Endothelial cell of umbilical vein (primary cell): ENCODE results near the gene SRP68. TPM values are rescaled to one million over a fixed set of nuclear protein-coding genes. Genes with fewer than 3 reads are reported as not detected.

Source experiments
- BruUV-seq: library from RNA; stranded (reverse); fragments of 400-500 nt; replicated peaks from 2 replicates; lab custom pipeline; 2021; lab: Mats Ljungman, UMichigan
- CTCF ChIA-PET: fragments of 300-600, 350-600 bp; sonication (Branson Sonifier 250); formaldehyde crosslinking; loops from one replicate; lab custom pipeline; 2021; ENCODE audit warnings: antibody characterized with exemption, inconsistent platforms; lab: Charles Lee
- POLR2A ChIA-PET: fragments of 300-600, 350-600 bp; sonication (Branson Sonifier 250); formaldehyde crosslinking; loops from one replicate; lab custom pipeline; 2021; ENCODE audit warnings: antibody characterized with exemption, inconsistent platforms; lab: Charles Lee
- DNase-seq: peaks from one replicate; pipeline ENCODE4 v3.0.0-alpha.2; 2011; ENCODE audit warnings: low read depth, low spot score
- FAIRE-seq: peaks from 2 replicates; lab custom pipeline; 2011; peaks lifted over from hg19 to GRCh38; lab: Jason Lieb, UNC
- H2AFZ ChIP-seq: 2 replicates; pipeline ENCODE4 v1.6.0; 2012; ENCODE audit warnings: low read depth, low read length, control low read depth, inconsistent platforms
- H3K27ac ChIP-seq: 2 replicates; pipeline ENCODE4 v1.5.1; 2011; ENCODE audit warnings: low read depth, mild to moderate bottlenecking, control low read depth, low read length, moderate library complexity; ENCODE audit not compliant: insufficient read depth
- H3K27me3 ChIP-seq, 2 experiments: 2 replicates each; pipeline versions ENCODE4 v1.6.0 to v1.6.1; 2011; ENCODE audit warnings: low read length in 2 of 2, mixed read lengths in 1 of 2; ENCODE audit not compliant: control insufficient read depth in 2 of 2, insufficient read depth in 2 of 2
- H3K36me3 ChIP-seq, 2 experiments: 2 replicates in 1 of 2; 3 replicates in 1 of 2; pipeline ENCODE4 v1.5.1; 2011; ENCODE audit warnings: low read length in 2 of 2, mild to moderate bottlenecking in 1 of 2, moderate library complexity in 1 of 2; ENCODE audit not compliant: control insufficient read depth in 2 of 2, insufficient read depth in 2 of 2; ENCODE audit errors: extremely low read depth in 1 of 2
- H3K4me1 ChIP-seq: 3 replicates; pipeline ENCODE4 v1.5.1; 2011; ENCODE audit warnings: mild to moderate bottlenecking, low read length; ENCODE audit not compliant: control insufficient read depth, insufficient read depth; ENCODE audit errors: extremely low read depth
- H3K4me2 ChIP-seq: 2 replicates; pipeline ENCODE4 v1.6.1; 2011; ENCODE audit warnings: low read length, control low read depth, mixed read lengths; ENCODE audit not compliant: insufficient read depth
- H3K4me3 ChIP-seq, 3 experiments: fragments of 200-600 bp in 1 of 3; sonication (generic), shearing (Covaris generic) in 1 of 3; replicated peaks in 1 of 3; 2 replicates each; pipeline ENCODE4 v1.5.1; 2011 to 2016; ENCODE audit warnings: control low read depth in 3 of 3, low read length in 3 of 3, mild to moderate bottlenecking in 2 of 3, inconsistent platforms in 1 of 3, low read depth in 1 of 3, moderate library complexity in 1 of 3; ENCODE audit not compliant: insufficient read depth in 1 of 3
- H3K79me2 ChIP-seq: 2 replicates; pipeline ENCODE4 v1.6.0; 2012; ENCODE audit warnings: low read length, inconsistent platforms; ENCODE audit not compliant: control insufficient read depth, insufficient read depth
- H3K9ac ChIP-seq: replicated peaks from 2 replicates; pipeline ENCODE3; 2011; ENCODE audit warnings: low read length, control low read depth; ENCODE audit not compliant: insufficient read depth; ENCODE audit errors: extremely low read depth
- H3K9me1 ChIP-seq: replicated peaks from 3 replicates; pipeline ENCODE4 v1.6.0; 2011; ENCODE audit warnings: mild to moderate bottlenecking, low read length; ENCODE audit not compliant: control insufficient read depth, insufficient read depth; ENCODE audit errors: extremely low read depth
- H3K9me3 ChIP-seq: replicated peaks from 2 replicates; pipeline ENCODE4 v1.5.1; 2012; ENCODE audit warnings: low read length, inconsistent platforms; ENCODE audit not compliant: control insufficient read depth, insufficient read depth
- H4K20me1 ChIP-seq: replicated peaks from 2 replicates; pipeline ENCODE3; 2011; ENCODE audit warnings: mild to moderate bottlenecking, low read length; ENCODE audit not compliant: control insufficient read depth, insufficient read depth; ENCODE audit errors: extremely low read depth
- EZH2 ChIP-seq: IDR thresholded peaks from 2 replicates; pipeline ENCODE4 v1.6.1; 2012; ENCODE audit warnings: borderline replicate concordance, low read depth, mild to moderate bottlenecking, moderate library complexity, low read length, inconsistent platforms; ENCODE audit not compliant: severe bottlenecking
- GATA2 ChIP-seq: IDR thresholded peaks from 2 replicates; pipeline ENCODE4 v1.7.0; 2011; ENCODE audit warnings: low read depth, mild to moderate bottlenecking, moderate library complexity, mixed read lengths, low read length; ENCODE audit not compliant: insufficient read length, insufficient read depth
- JUN ChIP-seq: IDR thresholded peaks from 2 replicates; pipeline ENCODE4 v1.6.1; 2011; ENCODE audit warnings: borderline replicate concordance, low read depth; ENCODE audit not compliant: insufficient read length, insufficient read depth
- MYC ChIP-seq: IDR thresholded peaks from one replicate; pipeline ENCODE4 v1.6.1; 2011; ENCODE audit warnings: mild to moderate bottlenecking, low read depth, low read length
- POLR2AphosphoS5 ChIP-seq: IDR thresholded peaks from 2 replicates; pipeline ENCODE4 v1.6.1; 2012; ENCODE audit warnings: low read depth, mild to moderate bottlenecking, control low read depth, low read length, moderate library complexity; ENCODE audit not compliant: insufficient read depth
- dilution Hi-C: fragments of 300-500 bp; cut with MboI; formaldehyde crosslinking; loops from one replicate; pipeline ENCODE4 v1.15.0; 2019; ENCODE audit warnings: low sequenced_read_pairs; ENCODE audit not compliant: extremely low pct_ligation_motif_present
- intact Hi-C: fragments of 100-400 bp; cut with micrococcal nuclease; formaldehyde crosslinking; loops from one replicate; pipeline ENCODE4 v1.10.0; 2022
- polyA plus RNA-seq, 4 experiments: library from polyadenylated mRNA; depleted of rRNA in 3 of 4; stranded (reverse) in 3 of 4; unstranded in 1 of 4; fragments of >200 nt; gene quantifications; 2 replicates each; pipeline versions ENCODE4 v1.2.1 to v1.2.3, GENCODE V29; 2011 to 2012; ENCODE audit warnings: missing spikeins in 1 of 4
- total RNA-seq: library from RNA; stranded (reverse); gene quantifications from 2 replicates; pipeline ENCODE4 v1.2.3, GENCODE V29; 2021
- TF ChIP-seq, protein P1 (sequence below), 2 donors: IDR thresholded peaks; 1 replicate in 1 of 2; 2 replicates in 1 of 2; pipeline ENCODE4 v1.5.1; 2011; ENCODE audit warnings: low read length in 2 of 2, mild to moderate bottlenecking in 2 of 2, moderate library complexity in 2 of 2, control low read depth in 1 of 2, inconsistent platforms in 1 of 2, low read depth in 1 of 2; ENCODE audit not compliant: insufficient read depth in 1 of 2; ENCODE audit errors: extremely low read depth in 1 of 2

SRP68 gene
- total and polyA plus RNA-seq, 2 donors (not counting 3 experiments of a cell fraction or from before 2014, with no cell fraction given): 64.6 to 81.7 TPM

DNA sequence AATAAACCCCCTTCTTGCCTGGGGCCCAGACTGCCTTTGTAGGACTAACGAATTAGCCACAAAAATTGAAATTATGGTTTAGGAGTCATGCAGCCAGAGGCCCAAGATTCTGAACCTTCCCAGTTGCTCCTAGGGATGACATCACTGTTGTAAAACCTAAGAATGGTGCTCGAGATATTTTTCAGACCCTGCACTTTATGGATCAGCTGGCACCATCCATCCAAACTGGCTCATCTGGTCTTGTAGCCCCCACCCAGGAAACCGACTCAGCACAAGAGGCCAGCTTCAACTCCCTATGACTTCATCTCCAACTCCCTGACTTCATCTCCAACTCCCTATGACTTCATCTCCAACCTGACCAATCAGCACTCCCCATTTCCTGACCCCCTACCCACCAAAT lies 34.3 kb downstream of the SRP68 start:
- FAIRE-seq: no peak
- no peaks in the 10 kb centered on the region for H3K9me1 ChIP-seq
- dilution Hi-C loops (no loop called here), intact Hi-C loops (no loop called here)
- DNase-seq: no peak
- ChIA-PET CTCF (interaction anchor here (1.0 kb wide), 1 partner anchor 24 kb away, joined by 4 read pairs; no protein-coding TSS in a partner anchor), POLR2A (no interaction called here)
- H3K4me2 ChIP-seq: no peak overlapping the region
- peaks cover 15 to 34% of the 10 kb centered on the region in 2 experiments for H3K36me3 ChIP-seq
- H3K27me3 ChIP-seq: no peaks in the 10 kb centered on the region
- H3K4me3 ChIP-seq: no peak overlapping the region
- H2AFZ ChIP-seq: no peak overlapping the region
- no peaks in the 10 kb centered on the region for H3K79me2 ChIP-seq
- no peaks in the 10 kb centered on the region for H3K4me1 ChIP-seq
- H3K9ac ChIP-seq: no peak overlapping the region
- no TSS peak for BruUV-seq
- no peak overlapping the region for H3K27ac ChIP-seq
- H4K20me1 ChIP-seq: no peaks in the 10 kb centered on the region
- TF ChIP-seq GATA2 (no peak), MYC (no peak), POLR2AphosphoS5 (no peak), JUN (no peak), EZH2 (no peak)
- TF ChIP-seq, protein P1, sequence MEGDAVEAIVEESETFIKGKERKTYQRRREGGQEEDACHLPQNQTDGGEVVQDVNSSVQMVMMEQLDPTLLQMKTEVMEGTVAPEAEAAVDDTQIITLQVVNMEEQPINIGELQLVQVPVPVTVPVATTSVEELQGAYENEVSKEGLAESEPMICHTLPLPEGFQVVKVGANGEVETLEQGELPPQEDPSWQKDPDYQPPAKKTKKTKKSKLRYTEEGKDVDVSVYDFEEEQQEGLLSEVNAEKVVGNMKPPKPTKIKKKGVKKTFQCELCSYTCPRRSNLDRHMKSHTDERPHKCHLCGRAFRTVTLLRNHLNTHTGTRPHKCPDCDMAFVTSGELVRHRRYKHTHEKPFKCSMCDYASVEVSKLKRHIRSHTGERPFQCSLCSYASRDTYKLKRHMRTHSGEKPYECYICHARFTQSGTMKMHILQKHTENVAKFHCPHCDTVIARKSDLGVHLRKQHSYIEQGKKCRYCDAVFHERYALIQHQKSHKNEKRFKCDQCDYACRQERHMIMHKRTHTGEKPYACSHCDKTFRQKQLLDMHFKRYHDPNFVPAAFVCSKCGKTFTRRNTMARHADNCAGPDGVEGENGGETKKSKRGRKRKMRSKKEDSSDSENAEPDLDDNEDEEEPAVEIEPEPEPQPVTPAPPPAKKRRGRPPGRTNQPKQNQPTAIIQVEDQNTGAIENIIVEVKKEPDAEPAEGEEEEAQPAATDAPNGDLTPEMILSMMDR (IDR thresholded peaks at IDR 0.05; ENCODE audit: extremely low read depth in 1 of 2, insufficient read depth in 1 of 2, low read depth in 1 of 2, low read length in 2 of 2): no peak
- H3K9me3 ChIP-seq: no peaks in the 10 kb centered on the region
